ENCODE measurements around the gene ZNF331. TPM values are rescaled to one million over a fixed set of nuclear protein-coding genes. Genes with fewer than 3 reads are reported as not detected.

ZNF331 gene
- total RNA-seq, 1 experiment from 2014 or later, result 56.7 TPM

GRCh38 chr19:53581871-53582279 lies 43.9 kb downstream of the ZNF331 start:
- H3K4me1 Mint-ChIP-seq, result peaks cover 20% of the 10 kb centered on the region
- peak; percentile 78 for ATAC-seq
- H3K36me3 Mint-ChIP-seq, result peaks cover 36% of the 10 kb centered on the region
- POLR2A ChIA-PET, result interaction anchor here (1.0 kb wide), 2 partner anchors 13 to 77 kb away, joined by 3 read pairs; no protein-coding TSS in a partner anchor
- TF ChIP-seq SP1 (CRISPR knock-in tag; conservative IDR thresholded peaks at IDR 0.05), result peak; percentile 53
- 0 out of 2 replicates have a peak, but pooled peaks have one; percentile 11 for TF ChIP-seq MAX (CRISPR knock-in tag; IDR thresholded peaks at IDR 0.05)
- peak; percentile 57; the same call in 1 of the 2 replicates for TF ChIP-seq ZNF532 (CRISPR knock-in tag; IDR thresholded peaks at IDR 0.05; ENCODE audit: borderline replicate concordance)
- TF ChIP-seq TEAD1 (CRISPR knock-in tag; IDR thresholded peaks at IDR 0.05), result 0 out of 2 replicates have a peak, but pooled peaks have one; percentile 52
- 0 out of 2 replicates have a peak, but pooled peaks have one; percentile 37 for TF ChIP-seq STAT6 (CRISPR knock-in tag; conservative IDR thresholded peaks at IDR 0.05; ENCODE audit: low read depth)
- TF ChIP-seq ZNF121 (CRISPR knock-in tag; IDR thresholded peaks at IDR 0.05), result peak; percentile 75
- TF ChIP-seq E2F1 (CRISPR knock-in tag; IDR thresholded peaks at IDR 0.05), result no peak
- 0 out of 2 replicates have a peak, but pooled peaks have one; percentile 40 for TF ChIP-seq FOXP1 (CRISPR knock-in tag; IDR thresholded peaks at IDR 0.05; ENCODE audit: borderline replicate concordance)
- no peak for TF ChIP-seq MYBL2 (CRISPR knock-in tag; IDR thresholded peaks at IDR 0.05)
- 0 out of 2 replicates have a peak, but pooled peaks have one; percentile 36 for TF ChIP-seq NFE2L1 (CRISPR knock-in tag; IDR thresholded peaks at IDR 0.05)
- CTCF ChIA-PET, result interaction anchor here (0.5 to 3.9 kb wide), 12 partner anchors 10 to 457 kb away, joined by 3 to 22 read pairs (median 5); no protein-coding TSS in a partner anchor
- H3K27ac Mint-ChIP-seq, result peak overlapping the region; percentile 91
- peaks cover 26% of the 10 kb centered on the region for H3K9me3 Mint-ChIP-seq
- H3K27me3 Mint-ChIP-seq (ENCODE audit: low read depth), result no peaks in the 10 kb centered on the region
- peak; percentile 27 for DNase-seq (ENCODE audit: low spot score)
- H3K4me3 Mint-ChIP-seq, result no peak overlapping the region

GRCh38 chr19:53583181-53583580 lies 45.2 kb downstream of the ZNF331 start:
- Mint-ChIP-seq H3K9me3 (peaks cover 13% of the 10 kb centered on the region), H3K4me3 (no peak overlapping the region), H3K36me3 (peaks cover 23% of the 10 kb centered on the region), H3K4me1 (peaks cover 20% of the 10 kb centered on the region), H3K27ac (no peak overlapping the region), H3K27me3 (ENCODE audit: low read depth) (no peaks in the 10 kb centered on the region)
- DNase-seq (ENCODE audit: low spot score) (no peak), ATAC-seq (no peak)
- POLR2A ChIA-PET, result interaction anchor here (0.7 kb wide), 1 partner anchor 12 kb away, joined by 3 read pairs; no protein-coding TSS in a partner anchor
- CTCF ChIA-PET, result interaction anchor here (0.7 to 3.9 kb wide), 4 partner anchors 10 to 210 kb away, joined by 3 to 22 read pairs (median 8); no protein-coding TSS in a partner anchor
- TF ChIP-seq E2F1 (CRISPR knock-in tag; IDR thresholded peaks at IDR 0.05) (no peak), NR3C1 (CRISPR knock-in tag; conservative IDR thresholded peaks at IDR 0.05; ENCODE audit: low read depth) (no peak), OVOL2 (CRISPR knock-in tag; IDR thresholded peaks at IDR 0.05; ENCODE audit: borderline replicate concordance) (no peak), ZNF138 (CRISPR knock-in tag; conservative IDR thresholded peaks at IDR 0.05) (no peak), ZNF416 (CRISPR knock-in tag; IDR thresholded peaks at IDR 0.05) (no peak), CDX4 (CRISPR knock-in tag; IDR thresholded peaks at IDR 0.05; ENCODE audit: borderline replicate concordance) (no peak), AR (CRISPR knock-in tag; IDR thresholded peaks at IDR 0.05) (no peak), IRF2 (CRISPR knock-in tag; IDR thresholded peaks at IDR 0.05; ENCODE audit: borderline replicate concordance, low read depth) (no peak), SMAD3 (CRISPR knock-in tag; IDR thresholded peaks at IDR 0.05; ENCODE audit: borderline replicate concordance) (no peak), ZNF423 (CRISPR knock-in tag; IDR thresholded peaks at IDR 0.05) (no peak)

Data from WTC11 (cell line).